ENCODE measurements around the gene RIOK3. TPM values are rescaled to one million over a fixed set of nuclear protein-coding genes. Genes with fewer than 3 reads are reported as not detected.
"Not testable (repeated sequence)": the region's sequence is repeated elsewhere in the genome, so short reads cannot be mapped to it uniquely, and the experiment has no call there.

The RIOK3 gene
- total RNA-seq, 1 experiment from 2014 or later: 23.1 TPM

DNA sequence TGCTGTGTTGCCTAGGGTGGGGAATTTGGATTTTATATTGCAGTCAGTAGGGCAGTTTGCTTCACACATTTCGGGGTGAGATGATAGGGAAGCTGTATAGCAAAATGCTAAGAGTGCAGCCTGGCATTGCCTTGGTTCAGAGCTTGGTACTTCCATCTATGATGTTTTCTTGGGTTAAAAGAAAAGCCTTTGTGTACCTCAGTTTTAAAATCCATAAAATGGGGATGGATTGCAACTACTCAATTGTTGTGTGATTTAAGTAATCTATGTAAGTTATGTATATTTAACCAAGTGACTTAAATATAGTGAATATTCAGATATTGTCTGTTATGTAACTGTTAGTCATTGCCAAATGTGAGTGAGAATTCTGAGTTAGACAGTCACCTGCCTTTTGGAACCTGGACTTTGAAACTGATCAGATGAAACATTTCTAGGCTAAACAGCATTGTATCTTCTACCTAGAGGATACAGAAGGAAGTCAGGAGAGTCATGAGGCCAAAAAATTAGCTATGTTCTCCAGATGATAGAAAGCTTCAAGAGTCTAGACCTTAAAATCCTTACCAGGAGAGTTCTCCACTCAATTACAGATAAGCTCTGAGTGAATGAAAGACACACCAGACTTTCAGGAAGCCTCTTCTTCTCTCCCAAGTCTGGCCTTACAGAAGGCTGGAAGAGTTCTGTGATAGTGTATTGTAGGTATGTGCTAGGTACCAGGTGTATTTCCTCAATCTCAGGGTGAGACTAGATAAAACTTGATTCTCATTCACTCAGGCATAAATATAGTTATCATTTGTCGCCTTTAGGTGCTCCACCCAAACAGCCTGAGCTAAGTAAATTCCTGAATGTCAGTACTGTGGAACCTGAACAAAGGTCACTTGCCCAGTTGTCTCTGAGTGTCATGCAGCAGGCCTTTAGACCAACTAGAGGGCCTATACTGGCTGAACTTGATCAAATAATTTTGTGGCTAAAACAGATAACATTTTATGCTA lies 7.5 kb downstream of the RIOK3 start:
- Histone ChIP-seq H3K27me3 (ENCODE audit: control insufficient read depth, insufficient read depth, low read length) (no peaks in the 10 kb centered on the region), H3K36me3 (replicated peaks; ENCODE audit: control insufficient read depth, insufficient read depth, low read length) (peaks cover 11% of the 10 kb centered on the region), H3K4me3 (ENCODE audit: insufficient read depth, low read depth, low read length) (no peak overlapping the region)
- no peak for DNase-seq

GRCh38 chr18:23462876-23463275 lies 9.8 kb downstream of the RIOK3 start:
- H3K36me3 ChIP-seq (replicated peaks; ENCODE audit: control insufficient read depth, insufficient read depth, low read length): peaks cover 15% of the 10 kb centered on the region
- no peak overlapping the region for H3K4me3 ChIP-seq (ENCODE audit: insufficient read depth, low read depth, low read length)
- H3K27me3 ChIP-seq (ENCODE audit: control insufficient read depth, insufficient read depth, low read length): no peaks in the 10 kb centered on the region
- no peak for DNase-seq

DNA sequence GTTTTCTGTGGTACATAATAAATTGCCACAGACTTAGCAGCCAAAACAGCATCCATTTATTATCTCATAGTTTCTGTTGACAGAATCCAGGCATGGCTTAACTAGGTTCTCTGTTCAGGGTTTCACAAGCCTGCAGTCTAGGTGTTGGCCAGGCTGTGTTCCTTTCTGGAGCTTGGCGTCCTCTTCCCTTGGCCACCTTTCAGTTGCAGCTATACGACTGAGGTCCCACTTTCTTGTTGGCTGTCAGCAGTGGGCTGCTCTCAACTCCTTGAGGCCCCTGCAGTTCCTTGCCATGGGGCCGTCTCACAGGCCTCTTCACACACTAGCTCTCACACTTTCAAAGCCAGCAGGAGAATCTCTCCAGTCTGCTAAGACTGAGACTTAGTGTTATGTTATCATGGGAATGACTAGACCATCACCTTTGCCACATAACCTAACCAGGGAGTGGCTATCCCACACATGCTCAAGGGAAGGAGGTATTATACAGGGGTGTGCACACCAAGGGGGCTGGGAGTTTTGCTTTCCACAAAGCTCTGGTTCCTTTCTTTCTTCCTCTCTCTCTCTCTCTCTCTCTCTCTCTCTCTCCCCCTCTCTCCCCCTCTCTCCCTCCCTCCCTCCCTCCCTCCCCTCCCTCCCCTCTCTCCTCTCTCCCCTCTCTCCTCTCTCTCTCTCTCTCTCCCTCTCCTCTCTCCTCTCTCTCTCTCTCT lies 15.8 kb downstream of the RIOK3 start:
- Histone ChIP-seq H3K27me3 (ENCODE audit: control insufficient read depth, insufficient read depth, low read length) (no peaks in the 10 kb centered on the region), H3K36me3 (replicated peaks; ENCODE audit: control insufficient read depth, insufficient read depth, low read length) (peaks cover 19% of the 10 kb centered on the region), H3K4me3 (ENCODE audit: insufficient read depth, low read depth, low read length) (no peak overlapping the region)
- no peak for DNase-seq

DNA sequence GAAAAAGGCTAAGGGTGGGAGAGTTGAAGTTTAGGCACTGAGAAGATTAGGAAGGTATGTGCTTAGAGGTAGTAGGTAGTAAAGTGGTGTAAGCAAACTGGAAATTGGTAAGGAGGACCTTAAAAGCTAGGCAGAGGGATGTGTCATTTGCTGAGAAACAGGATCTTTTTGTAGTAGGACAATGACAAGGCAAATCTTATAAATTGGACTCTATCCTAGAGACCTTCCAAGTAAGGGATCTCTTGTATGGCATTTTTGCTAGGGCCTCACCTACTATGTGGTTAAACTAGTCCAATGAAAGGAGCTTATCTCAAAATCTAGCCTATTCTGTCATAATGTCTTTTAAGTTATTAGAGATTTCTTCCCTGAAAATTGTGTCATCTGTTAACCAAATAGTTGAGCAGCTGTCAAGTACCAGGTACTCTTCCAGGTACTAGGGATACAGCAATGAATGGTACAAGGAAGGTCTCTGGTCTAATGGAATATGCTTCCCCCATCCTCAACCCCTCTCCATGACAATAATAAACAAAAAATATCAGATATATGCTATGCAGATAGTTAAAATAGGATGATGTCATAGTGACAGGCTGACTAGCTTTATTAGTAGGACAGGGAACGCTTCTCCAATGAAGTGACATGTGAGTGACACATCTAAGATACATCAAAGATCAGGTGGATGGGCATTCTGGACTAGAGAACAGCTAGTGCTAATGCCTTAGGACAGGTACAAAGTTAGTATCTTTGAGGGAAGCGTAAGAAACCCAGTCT lies 17.7 kb downstream of the RIOK3 start:
- no peak overlapping the region for H3K4me3 ChIP-seq (ENCODE audit: insufficient read depth, low read depth, low read length)
- no peaks in the 10 kb centered on the region for H3K27me3 ChIP-seq (ENCODE audit: control insufficient read depth, insufficient read depth, low read length)
- no peak for DNase-seq
- peaks cover 14% of the 10 kb centered on the region for H3K36me3 ChIP-seq (replicated peaks; ENCODE audit: control insufficient read depth, insufficient read depth, low read length)

- Histone ChIP-seq H3K27me3 (ENCODE audit: control insufficient read depth, insufficient read depth, low read length) (no peaks in the 10 kb centered on the region), H3K4me3 (ENCODE audit: insufficient read depth, low read depth, low read length) (no peak overlapping the region), H3K36me3 (replicated peaks; ENCODE audit: control insufficient read depth, insufficient read depth, low read length) (peaks cover 12% of the 10 kb centered on the region)
- no peak for DNase-seq
Observed at GRCh38 chr18:23471486-23471885, 18.4 kb downstream of the RIOK3 start.

DNA sequence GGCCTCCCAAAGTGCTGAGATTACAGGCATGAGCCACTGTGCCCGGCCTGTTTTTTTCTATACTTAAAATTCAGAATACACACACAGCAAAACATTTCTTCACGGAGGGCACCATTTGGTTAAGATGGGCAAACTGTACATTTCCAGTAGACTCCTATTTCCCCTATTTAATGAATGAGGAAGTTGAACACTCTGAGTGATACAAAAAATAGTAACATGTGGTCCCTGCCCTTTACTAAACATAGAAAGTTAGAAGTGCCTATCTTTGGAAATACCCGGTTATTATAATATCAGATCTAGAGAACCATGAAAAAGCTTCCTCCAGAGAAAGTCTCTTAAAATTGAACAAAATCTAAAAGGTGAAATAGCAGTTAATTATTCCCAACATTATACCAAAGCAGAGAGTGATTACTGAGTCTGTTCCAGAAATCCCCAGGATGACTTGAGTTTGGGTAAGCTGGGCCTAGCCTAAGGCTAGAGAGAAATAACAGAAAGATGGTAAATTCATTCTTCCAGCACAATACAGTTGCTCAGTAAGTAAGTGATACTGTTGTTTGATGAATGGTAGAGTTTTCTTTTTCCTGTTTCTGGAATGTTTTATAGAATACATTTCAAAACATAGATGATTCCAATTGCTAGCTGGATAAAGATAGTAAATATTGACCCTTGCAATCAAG lies 26.9 kb downstream of the RIOK3 start:
- Histone ChIP-seq H3K27me3 (ENCODE audit: control insufficient read depth, insufficient read depth, low read length) (no peaks in the 10 kb centered on the region), H3K4me3 (ENCODE audit: insufficient read depth, low read depth, low read length) (no peak overlapping the region), H3K36me3 (replicated peaks; ENCODE audit: control insufficient read depth, insufficient read depth, low read length) (peaks cover 7% of the 10 kb centered on the region)
- no peak for DNase-seq

DNA sequence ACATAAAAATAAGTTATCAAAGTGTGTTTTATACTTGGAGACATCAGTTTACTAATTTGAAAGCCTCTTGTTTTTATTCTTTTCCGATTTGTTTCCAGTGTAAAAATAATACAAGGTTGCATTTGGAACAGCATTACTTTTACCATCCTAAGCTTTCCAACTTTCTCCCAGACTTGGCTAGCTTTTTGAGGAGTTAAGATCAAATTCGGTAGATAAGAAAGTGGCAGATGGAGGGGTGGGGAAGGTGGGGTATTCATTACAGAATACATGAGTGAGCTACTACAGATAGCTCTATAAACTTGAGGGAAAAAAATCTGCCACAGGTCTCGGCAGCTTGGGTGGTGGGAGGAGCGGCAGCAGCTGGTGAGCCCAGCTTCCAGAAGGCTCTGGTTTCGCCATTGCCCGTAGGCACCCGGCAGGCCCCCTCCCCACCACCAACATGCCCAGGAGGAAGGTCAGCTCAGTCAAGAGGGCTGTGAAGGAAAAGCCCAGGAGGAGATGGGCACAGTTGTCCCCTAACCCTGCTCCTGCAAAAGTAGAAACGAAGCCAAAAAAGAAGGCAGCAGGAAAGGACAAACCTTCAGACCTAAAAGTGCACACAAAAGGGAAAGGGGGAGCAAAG lies 31.6 kb downstream of the RIOK3 start:
- DNase-seq: no peak
- peaks cover 3% of the 10 kb centered on the region; the same call in 1 of the 2 replicates for H3K36me3 ChIP-seq (replicated peaks; ENCODE audit: control insufficient read depth, insufficient read depth, low read length)

DNA sequence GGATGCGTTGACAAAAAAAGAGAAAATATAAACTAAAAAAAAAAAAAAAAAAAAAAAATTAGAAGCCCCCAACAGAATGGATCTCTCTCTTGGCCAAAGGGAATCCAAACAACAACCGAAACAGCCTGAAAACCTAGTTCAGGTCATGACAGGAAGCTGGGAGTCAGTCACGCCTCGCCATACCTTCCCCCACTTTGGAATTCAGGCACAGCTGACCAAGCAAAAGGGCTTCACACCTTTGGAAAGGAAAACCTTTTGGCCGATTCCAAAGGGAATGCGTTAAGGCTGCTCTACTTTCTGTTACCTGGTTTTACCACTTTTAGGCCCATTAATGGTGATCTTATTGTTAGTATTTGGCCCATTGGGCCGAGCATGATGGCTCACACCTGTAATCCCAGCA lies 32.3 kb downstream of the RIOK3 start:
- no peak for DNase-seq
- Histone ChIP-seq H3K27me3 (ENCODE audit: control insufficient read depth, insufficient read depth, low read length) (no peaks in the 10 kb centered on the region), H3K4me3 (ENCODE audit: insufficient read depth, low read depth, low read length) (no peak overlapping the region), H3K36me3 (replicated peaks; ENCODE audit: control insufficient read depth, insufficient read depth, low read length) (no peaks in the 10 kb centered on the region)

More for the DNA sequence above, 31.6 kb downstream of the RIOK3 start:
- Histone ChIP-seq H3K4me3 (ENCODE audit: insufficient read depth, low read depth, low read length) (no peak overlapping the region), H3K27me3 (ENCODE audit: control insufficient read depth, insufficient read depth, low read length) (no peaks in the 10 kb centered on the region)

- DNase-seq: no peak
- H3K4me3 ChIP-seq (ENCODE audit: insufficient read depth, low read depth, low read length): no peak overlapping the region
- H3K36me3 ChIP-seq (replicated peaks; ENCODE audit: control insufficient read depth, insufficient read depth, low read length): no peaks in the 10 kb centered on the region
- H3K27me3 ChIP-seq (ENCODE audit: control insufficient read depth, insufficient read depth, low read length): no peaks in the 10 kb centered on the region
Observed at GRCh38 chr18:23487738-23488570, 34.9 kb downstream of the RIOK3 start.

DNA sequence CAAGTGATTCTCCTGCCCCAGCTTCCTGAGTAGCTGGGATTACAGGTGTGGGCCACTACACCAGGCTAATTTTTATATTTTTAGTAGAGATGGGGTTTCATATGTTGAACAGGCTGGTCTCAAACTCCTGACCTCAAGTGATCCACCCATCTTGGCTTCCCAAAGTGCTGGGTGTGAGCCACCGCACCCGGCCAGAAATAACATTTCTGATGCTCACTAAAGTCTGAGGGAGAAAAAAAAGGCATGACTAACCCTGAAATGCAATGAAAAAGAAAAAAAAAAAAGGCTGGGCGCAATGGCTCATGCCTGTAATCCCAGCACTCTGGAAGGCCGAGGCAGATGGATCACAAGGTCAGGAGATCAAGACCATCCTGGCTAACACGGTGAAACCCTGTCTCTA lies 36.5 kb downstream of the RIOK3 start:
- not testable (repeated sequence) for DNase-seq; H3K27me3 ChIP-seq (ENCODE audit: control insufficient read depth, insufficient read depth, low read length); H3K4me3 ChIP-seq (ENCODE audit: insufficient read depth, low read depth, low read length); H3K36me3 ChIP-seq (replicated peaks; ENCODE audit: control insufficient read depth, insufficient read depth, low read length)

- H3K27me3 ChIP-seq (ENCODE audit: control insufficient read depth, insufficient read depth, low read length): no peaks in the 10 kb centered on the region
- H3K4me3 ChIP-seq (ENCODE audit: insufficient read depth, low read depth, low read length): no peak overlapping the region
- DNase-seq: no peak
- H3K36me3 ChIP-seq (replicated peaks; ENCODE audit: control insufficient read depth, insufficient read depth, low read length): no peaks in the 10 kb centered on the region
Observed at GRCh38 chr18:23493654-23494053, 40.6 kb downstream of the RIOK3 start.

GRCh38 chr18:23494992-23495391 lies 41.9 kb downstream of the RIOK3 start:
- no peak for DNase-seq
- Histone ChIP-seq H3K36me3 (replicated peaks; ENCODE audit: control insufficient read depth, insufficient read depth, low read length) (no peaks in the 10 kb centered on the region), H3K27me3 (ENCODE audit: control insufficient read depth, insufficient read depth, low read length) (no peaks in the 10 kb centered on the region), H3K4me3 (ENCODE audit: insufficient read depth, low read depth, low read length) (no peak overlapping the region)
